Memory B cell (primary cell): Measurements from ENCODE around the gene RERE.

ENCODE experiments used
- ATAC-seq: fragments of 150-1000 bp; cut with Tn5 transposase; 2 replicates; pipeline ENCODE4 v1.10.0; 2021; ENCODE audit warnings: low read depth, mild to moderate bottlenecking, moderate library complexity
- DNase-seq, 2 donors: peaks; one replicate each; pipeline ENCODE4 v3.0.0; 2022; ENCODE audit warnings: low spot score in 2 of 2
- H3K27ac Mint-ChIP-seq: one replicate; pipeline ENCODE4 v1.8.0; 2022; ENCODE audit warnings: mild to moderate bottlenecking, moderate library complexity, mixed read lengths
- H3K27me3 Mint-ChIP-seq: one replicate; pipeline ENCODE4 v1.8.0; 2022; ENCODE audit warnings: mixed read lengths
- H3K36me3 Mint-ChIP-seq: one replicate; pipeline ENCODE4 v1.8.0; 2022; ENCODE audit warnings: mild to moderate bottlenecking, mixed read lengths
- H3K4me1 Mint-ChIP-seq: one replicate; pipeline ENCODE4 v1.8.0; 2022; ENCODE audit warnings: mixed read lengths
- H3K4me3 Mint-ChIP-seq: one replicate; pipeline ENCODE4 v1.8.0; 2022; ENCODE audit warnings: mild to moderate bottlenecking, moderate library complexity, mixed read lengths
- H3K9me3 Mint-ChIP-seq: one replicate; pipeline ENCODE4 v1.8.0; 2022; ENCODE audit warnings: mixed read lengths

Gene RERE

DNA sequence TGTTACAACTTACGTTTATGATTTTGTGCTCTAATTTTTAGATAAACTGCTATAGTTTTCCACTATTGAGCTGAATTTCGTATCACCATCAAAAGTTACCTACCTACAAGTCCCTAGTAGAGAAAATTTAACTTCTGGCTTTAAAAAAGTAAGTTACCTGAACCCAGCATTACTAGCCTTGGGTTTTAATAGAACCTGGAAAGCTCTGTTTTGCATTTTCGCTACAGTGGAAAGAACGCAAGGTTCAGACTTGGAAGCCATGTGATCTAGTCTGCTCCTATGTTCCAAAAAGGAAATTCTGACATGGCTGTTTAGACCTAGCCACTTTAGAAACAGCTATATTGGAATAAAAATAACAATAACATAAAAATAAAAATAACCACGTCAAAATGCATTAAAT, 389.0 kb downstream of the RERE start:
- H3K9me3 Mint-ChIP-seq, result no peaks in the 10 kb centered on the region
- peak overlapping the region; percentile 93 for H3K27ac Mint-ChIP-seq
- no peak overlapping the region for H3K4me3 Mint-ChIP-seq
- DNase-seq, result no peak
- H3K36me3 Mint-ChIP-seq, result peaks cover 5% of the 10 kb centered on the region
- ATAC-seq, result no peak
- peaks cover 64% of the 10 kb centered on the region for H3K4me1 Mint-ChIP-seq
- no peaks in the 10 kb centered on the region for H3K27me3 Mint-ChIP-seq

DNA sequence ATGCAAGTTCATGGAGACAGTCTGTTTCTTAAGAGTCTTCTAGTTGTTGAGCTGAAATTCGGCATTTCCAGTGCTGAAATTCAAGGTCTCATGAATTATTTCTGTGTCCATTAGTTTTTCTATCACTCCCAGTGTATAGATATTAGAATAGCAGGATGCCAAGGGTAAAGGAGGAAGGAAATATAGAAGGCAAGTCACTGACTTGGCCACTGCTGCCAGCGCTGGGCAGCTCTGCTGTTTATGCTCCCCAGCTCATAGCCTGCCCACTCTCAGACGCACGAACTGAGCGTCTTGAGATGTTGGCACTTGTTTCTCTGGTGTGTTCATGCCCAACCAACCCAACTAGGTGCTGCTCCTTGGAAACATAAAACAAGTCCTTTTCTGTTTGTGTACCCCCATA, 389.5 kb downstream of the RERE start:
- Mint-ChIP-seq H3K27ac (peak overlapping the region; percentile 93), H3K4me1 (peaks cover 64% of the 10 kb centered on the region), H3K27me3 (no peaks in the 10 kb centered on the region), H3K4me3 (peak overlapping the region; percentile 58), H3K36me3 (peaks cover 5% of the 10 kb centered on the region), H3K9me3 (no peaks in the 10 kb centered on the region)
- DNase-seq, result no peak
- no peak for ATAC-seq

DNA sequence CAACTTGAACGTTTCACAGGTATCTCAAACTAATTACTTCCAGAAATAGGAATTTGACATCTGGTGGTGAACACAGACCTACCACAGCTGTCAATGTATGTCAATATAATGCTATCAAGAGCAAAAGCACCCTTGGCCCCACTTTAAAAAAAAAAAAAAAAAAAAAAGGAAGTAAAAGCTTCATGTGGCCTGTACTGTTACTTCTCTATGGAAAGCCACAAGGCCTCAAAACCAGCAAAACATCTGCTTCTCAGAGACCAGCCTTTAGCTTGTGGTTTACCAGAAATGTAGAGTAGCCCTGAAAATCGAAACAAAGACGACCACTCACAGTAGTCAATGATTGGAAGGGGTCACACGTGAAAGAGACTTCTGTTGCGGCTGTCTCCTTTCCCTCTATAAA, 389.9 kb downstream of the RERE start:
- Mint-ChIP-seq H3K4me3 (peak overlapping the region; percentile 66), H3K9me3 (no peaks in the 10 kb centered on the region), H3K27ac (peak overlapping the region; percentile 93), H3K27me3 (no peaks in the 10 kb centered on the region), H3K4me1 (peaks cover 64% of the 10 kb centered on the region), H3K36me3 (peaks cover 5% of the 10 kb centered on the region)
- ATAC-seq, result peak; percentile 69
- DNase-seq, result peak in 1 of 2 donors; percentile 72

DNA sequence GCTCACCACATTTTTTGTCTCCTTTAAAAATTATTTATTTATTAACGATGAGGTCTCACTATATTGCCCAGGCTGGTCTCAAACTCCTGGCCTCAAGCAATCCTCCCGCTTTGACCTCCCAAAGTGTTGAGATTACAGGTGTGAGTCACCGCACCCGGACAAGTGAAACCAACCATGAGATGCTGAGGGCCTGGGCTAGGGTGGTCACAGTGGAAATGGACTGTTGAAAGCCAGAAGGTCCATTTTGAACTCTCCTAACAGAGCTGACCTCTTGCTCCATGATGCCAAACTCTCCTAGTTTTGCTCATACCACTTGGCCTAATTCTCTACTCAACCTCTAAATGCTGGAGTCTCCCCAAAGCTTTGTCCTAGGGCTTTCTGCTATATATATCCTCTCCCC, 390.4 kb downstream of the RERE start:
- peaks cover 2% of the 10 kb centered on the region for H3K36me3 Mint-ChIP-seq
- no peak for DNase-seq
- peaks cover 59% of the 10 kb centered on the region for H3K4me1 Mint-ChIP-seq

DNA sequence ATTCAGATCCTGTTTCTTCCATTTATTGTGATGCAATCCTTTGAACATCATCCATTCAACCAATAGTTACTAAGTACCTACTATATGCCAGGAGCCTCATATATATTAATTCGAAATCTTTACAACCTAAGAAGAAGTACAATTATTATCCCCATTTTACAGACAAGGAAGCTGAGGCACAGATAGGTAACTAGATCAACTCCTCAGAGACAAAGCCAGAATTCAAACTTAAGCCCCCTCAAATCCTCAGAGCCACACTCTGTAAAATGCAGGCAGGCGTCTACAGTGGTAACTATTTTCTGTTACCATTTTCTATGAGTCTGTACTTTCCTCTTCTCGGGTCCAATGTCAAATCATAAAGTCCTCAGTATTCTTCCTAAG, 391.7 kb downstream of the RERE start:
- Mint-ChIP-seq H3K27me3 (no peaks in the 10 kb centered on the region), H3K36me3 (peaks cover 2% of the 10 kb centered on the region), H3K27ac (peak overlapping the region; percentile 90), H3K9me3 (no peaks in the 10 kb centered on the region), H3K4me3 (no peak overlapping the region), H3K4me1 (peaks cover 49% of the 10 kb centered on the region)
- DNase-seq (no peak), ATAC-seq (no peak)

More for the DNA sequence above, 390.4 kb downstream of the RERE start:
- Mint-ChIP-seq H3K27ac (peak overlapping the region; percentile 93), H3K9me3 (no peaks in the 10 kb centered on the region), H3K27me3 (no peaks in the 10 kb centered on the region), H3K4me3 (peak overlapping the region; percentile 66)
- ATAC-seq, result no peak

DNA sequence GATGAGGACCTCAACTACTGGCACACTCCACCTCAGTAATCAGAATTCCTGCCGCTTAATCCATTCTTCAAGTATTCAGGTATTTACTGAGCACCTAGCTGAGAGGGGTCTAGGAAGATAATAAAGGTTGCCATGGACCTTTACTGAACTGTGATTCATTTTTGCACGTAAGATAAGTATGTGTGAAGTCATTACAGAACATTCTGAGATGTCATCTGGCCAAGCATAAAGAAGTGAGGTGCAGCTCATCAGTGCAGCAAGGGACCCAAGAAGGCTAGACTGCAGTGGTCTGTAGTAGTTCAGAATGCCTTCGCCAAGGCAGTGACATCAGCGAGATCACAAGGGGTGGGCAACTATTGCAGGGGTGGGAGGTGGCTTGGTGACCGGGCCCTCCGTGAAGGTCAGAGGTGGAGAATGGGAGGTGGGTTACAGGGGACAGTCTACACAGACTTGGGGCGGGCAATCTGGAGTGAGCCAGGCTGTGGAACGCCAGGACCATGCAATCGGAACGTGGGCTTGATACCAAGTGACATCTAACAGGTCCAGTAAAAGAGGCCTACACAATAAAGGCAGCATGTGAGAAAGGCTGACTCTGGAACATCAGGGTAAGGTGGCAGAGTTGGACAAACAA, 392.2 kb downstream of the RERE start:
- DNase-seq (no peak), ATAC-seq (no peak)
- Mint-ChIP-seq H3K36me3 (peaks cover 2% of the 10 kb centered on the region), H3K27me3 (no peaks in the 10 kb centered on the region), H3K9me3 (no peaks in the 10 kb centered on the region), H3K27ac (peak overlapping the region; percentile 90), H3K4me3 (peak overlapping the region; percentile 85), H3K4me1 (peaks cover 44% of the 10 kb centered on the region)

DNA sequence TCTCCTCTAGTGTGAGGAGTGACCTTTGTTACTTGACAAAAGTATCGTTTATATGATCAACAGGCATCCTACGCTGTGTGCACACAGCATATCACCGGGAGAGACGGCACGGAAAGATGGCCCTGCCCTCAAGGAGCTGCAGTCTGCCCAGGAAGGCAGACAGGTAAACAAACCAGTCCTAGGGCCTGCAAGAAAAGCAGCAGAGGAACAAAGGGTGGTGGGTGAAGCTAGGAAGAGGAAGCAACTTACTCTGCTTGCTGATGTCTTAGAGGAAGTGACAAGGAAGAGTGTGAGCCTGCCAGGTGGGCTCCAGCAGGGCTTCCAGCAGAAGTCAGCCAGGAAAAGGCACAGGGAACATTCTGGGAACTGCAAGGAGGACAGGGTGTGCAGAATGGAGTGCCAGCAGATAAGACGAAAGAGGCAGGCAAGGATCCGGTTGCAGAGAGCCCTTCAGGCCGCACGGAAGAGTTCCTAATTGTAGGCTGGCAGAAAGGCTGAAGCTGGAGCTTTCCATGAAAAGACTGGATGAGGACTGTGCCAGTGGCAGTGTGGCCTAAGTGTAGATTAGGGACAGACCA, 392.8 kb downstream of the RERE start:
- H3K27ac Mint-ChIP-seq, result peak overlapping the region; percentile 90
- H3K4me1 Mint-ChIP-seq, result peaks cover 42% of the 10 kb centered on the region
- peak; percentile 71 for ATAC-seq
- H3K9me3 Mint-ChIP-seq, result no peaks in the 10 kb centered on the region
- H3K27me3 Mint-ChIP-seq, result no peaks in the 10 kb centered on the region
- H3K36me3 Mint-ChIP-seq, result peaks cover 2% of the 10 kb centered on the region
- DNase-seq, result peak; percentile 34 to 68
- peak overlapping the region; percentile 85 for H3K4me3 Mint-ChIP-seq

DNA sequence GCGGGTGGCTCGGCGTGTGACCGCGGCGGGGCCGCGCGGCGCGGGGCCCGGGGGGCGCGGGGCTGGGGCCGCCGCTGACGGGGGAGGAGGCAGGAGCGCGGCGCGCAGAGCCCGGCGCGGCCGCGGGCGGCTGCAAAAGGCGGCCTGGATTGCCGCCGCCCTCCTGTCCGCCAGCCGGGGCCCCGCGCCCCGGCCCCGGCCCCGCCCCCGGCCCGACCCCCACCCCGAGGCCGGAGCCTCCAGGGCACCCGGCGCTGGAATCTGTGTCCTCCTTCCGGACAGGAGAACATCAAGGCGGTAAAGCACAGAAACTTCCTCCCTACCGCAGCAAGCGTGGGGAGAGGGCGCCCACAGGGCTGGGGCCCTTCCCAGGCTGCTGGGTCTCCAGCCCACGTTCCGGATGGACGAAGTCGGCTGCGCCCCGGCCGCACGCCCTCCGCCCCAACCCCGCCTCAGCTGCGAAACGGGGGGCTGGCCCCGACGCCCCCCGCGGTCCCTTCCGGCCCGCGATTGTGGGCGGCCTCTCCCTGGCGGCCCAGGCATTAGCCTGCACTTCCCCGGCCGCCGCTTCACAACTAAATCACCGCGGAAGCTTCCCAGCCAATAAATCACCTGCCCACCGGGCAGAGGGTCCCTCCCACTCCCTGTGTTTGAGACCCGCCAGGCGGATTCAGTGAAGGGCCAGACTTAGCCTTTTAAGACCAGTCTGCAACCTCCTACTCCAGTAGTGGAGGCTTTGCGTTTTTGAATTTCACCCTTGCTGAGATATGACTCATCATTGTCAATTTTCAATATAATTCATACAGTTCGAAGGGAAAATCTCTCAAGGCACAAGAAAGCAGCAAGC, 393.5 kb downstream of the RERE start:
- Mint-ChIP-seq H3K9me3 (no peaks in the 10 kb centered on the region), H3K4me3 (peak overlapping the region; percentile 85), H3K27ac (peak overlapping the region; percentile 90), H3K4me1 (peaks cover 38% of the 10 kb centered on the region), H3K36me3 (peaks cover 2% of the 10 kb centered on the region), H3K27me3 (no peaks in the 10 kb centered on the region)
- peak; percentile 37 for ATAC-seq
- DNase-seq, result peak; percentile 38 to 56

DNA sequence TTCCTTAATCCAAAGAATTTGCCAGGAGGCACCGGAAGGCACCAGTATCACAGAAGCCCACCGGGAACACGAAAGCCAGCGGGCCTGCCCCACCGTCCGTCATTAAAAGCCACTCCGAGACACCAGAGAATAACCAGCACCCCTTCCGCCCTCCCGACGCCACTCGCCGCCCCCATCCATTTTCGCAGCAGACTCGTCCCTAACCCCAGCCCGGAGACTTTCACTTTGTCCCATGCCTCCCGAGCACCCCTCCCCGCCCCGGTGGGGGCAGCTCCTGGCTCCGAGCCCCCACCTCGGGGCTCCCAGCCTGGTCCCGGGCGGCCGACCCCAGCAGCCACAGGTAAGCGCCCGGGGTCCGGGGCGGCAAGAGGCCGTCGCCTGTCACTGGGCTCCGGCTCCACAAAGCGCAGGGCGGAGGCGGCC, 394.2 kb downstream of the RERE start:
- no peak overlapping the region for H3K27ac Mint-ChIP-seq
- peaks cover 37% of the 10 kb centered on the region for H3K4me1 Mint-ChIP-seq
- no peaks in the 10 kb centered on the region for H3K9me3 Mint-ChIP-seq
- H3K4me3 Mint-ChIP-seq, result no peak overlapping the region
- ATAC-seq (peak; percentile 2), DNase-seq (peak in 1 of 2 donors; percentile 53)
- no peaks in the 10 kb centered on the region for H3K27me3 Mint-ChIP-seq
- peaks cover 6% of the 10 kb centered on the region for H3K36me3 Mint-ChIP-seq

DNA sequence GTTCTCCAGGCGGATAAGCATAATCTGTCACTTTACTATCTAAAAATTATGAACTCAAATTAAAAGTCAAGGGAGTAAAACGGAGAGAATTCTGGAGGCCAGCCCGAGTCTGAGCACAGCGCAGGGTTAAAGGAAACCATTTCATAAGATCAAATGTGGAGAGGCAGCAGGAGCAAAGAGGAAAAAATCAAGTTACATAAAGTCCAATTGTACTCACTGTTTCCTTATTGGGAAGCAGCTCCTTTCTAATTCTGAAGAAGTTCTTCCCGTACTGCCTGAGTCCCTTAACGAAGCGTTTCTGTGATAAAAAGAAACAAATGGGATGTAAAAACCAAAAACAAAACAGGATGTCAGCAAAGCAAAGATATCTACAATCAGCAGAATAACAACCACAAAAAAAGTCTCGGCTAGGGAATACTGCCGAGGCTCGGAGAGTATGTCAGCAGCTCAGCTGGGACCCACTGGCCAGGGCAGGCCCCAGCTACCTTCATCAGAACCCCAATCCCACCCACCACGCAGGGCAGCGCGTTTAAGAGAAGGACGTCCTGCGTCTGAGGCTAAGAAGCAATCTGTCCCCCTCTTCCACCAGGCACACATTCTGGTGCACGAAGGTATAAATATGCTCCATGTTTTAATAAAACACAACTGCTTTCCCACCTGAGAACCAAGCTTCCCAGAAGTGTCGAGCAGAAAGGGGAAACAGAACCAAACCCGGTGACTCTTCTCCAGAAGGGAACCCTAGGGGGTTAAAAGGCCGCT, 394.8 kb downstream of the RERE start:
- Mint-ChIP-seq H3K36me3 (peaks cover 11% of the 10 kb centered on the region), H3K27me3 (no peaks in the 10 kb centered on the region), H3K4me1 (peaks cover 37% of the 10 kb centered on the region), H3K9me3 (no peaks in the 10 kb centered on the region), H3K27ac (no peak overlapping the region), H3K4me3 (no peak overlapping the region)
- no peak for DNase-seq
- ATAC-seq, result no peak

DNA sequence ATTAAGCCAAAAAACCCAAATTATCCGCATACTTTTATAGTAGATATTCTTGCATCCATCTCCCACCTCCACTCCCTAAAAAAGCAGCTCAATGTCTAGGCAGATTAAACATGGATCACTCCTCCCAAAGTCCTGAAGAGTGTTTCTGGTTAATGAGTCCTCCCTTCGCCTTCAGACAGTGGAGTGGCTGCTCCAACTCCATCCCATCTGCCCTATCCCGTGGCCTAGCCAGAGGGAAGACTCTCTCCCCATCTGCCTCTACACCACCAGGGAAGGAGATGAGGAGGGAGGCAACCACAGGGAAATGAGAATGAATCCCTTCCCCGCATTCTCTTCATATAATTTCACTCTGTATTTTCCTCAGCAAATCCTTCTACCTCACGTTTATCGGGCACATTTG, 395.7 kb downstream of the RERE start:
- Mint-ChIP-seq H3K9me3 (no peaks in the 10 kb centered on the region), H3K27me3 (no peaks in the 10 kb centered on the region), H3K27ac (no peak overlapping the region), H3K36me3 (peaks cover 15% of the 10 kb centered on the region), H3K4me1 (peaks cover 36% of the 10 kb centered on the region), H3K4me3 (no peak overlapping the region)
- no peak for DNase-seq
- no peak for ATAC-seq

DNA sequence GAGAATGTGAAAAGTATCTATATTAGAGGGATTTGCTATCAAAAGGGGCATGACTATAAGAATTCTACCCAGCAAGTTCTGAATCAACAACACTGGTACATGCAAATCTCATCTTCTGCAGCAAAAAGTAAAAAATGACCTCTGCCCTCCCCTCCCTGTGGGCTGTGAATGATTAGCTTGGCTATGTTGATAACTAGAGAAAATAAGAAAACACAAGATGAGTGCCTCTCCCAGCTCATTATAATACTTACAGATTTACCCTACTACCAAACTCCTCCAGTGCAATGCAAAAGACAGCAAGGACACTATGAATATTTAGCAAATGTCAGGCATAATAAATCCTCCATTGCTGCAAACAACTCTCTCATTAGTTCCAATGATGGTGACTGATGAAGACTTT, 397.1 kb downstream of the RERE start:
- Mint-ChIP-seq H3K27ac (no peak overlapping the region), H3K9me3 (no peaks in the 10 kb centered on the region), H3K4me1 (peaks cover 34% of the 10 kb centered on the region), H3K36me3 (peaks cover 22% of the 10 kb centered on the region), H3K27me3 (no peaks in the 10 kb centered on the region), H3K4me3 (no peak overlapping the region)
- no peak for DNase-seq
- ATAC-seq, result no peak

DNA sequence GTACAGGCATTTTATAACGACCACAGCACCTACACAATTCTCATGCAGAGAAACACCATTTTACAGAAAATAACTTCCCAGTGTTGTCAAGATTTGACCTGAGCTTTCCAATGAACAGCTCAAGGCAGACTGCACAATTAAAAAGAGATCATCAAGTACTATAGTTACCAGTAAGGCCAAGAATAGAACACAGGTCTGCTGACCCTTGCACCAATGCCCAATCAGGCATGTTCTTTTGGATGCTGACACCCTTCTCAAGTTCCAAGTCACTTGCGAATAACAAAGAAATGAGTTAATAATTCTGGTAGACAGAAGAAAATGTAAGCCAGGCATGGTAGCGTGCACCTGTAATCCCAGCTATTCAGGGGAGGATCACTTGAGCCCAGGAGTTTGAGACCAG, 397.6 kb downstream of the RERE start:
- Mint-ChIP-seq H3K27ac (peak overlapping the region; percentile 0), H3K4me1 (peaks cover 30% of the 10 kb centered on the region), H3K9me3 (no peaks in the 10 kb centered on the region), H3K27me3 (no peaks in the 10 kb centered on the region), H3K4me3 (peak overlapping the region; percentile 45), H3K36me3 (peaks cover 23% of the 10 kb centered on the region)
- DNase-seq (no peak), ATAC-seq (no peak)

DNA sequence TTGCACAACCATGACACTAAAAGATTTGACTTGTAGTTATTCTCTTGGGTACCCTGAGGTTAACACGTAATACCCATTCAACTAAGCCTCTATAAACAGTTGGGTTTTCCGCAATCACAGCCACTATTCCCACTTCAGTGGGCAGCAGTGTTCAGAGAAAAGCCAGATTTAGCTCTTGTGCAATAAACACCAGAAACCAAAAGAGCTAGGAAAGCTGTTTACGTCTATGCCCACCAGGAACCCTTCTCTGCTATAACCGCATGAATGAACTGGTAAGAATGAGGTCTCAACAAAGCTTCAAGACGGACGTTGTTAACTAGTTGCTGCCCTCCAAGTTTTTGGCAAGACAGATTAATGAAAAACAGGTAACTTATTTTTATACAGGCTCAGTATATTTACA, 398.3 kb downstream of the RERE start:
- no peak for DNase-seq

More for the DNA sequence above, 398.3 kb downstream of the RERE start:
- Mint-ChIP-seq H3K36me3 (peaks cover 22% of the 10 kb centered on the region), H3K4me3 (peak overlapping the region; percentile 45), H3K27ac (peak overlapping the region; percentile 0), H3K4me1 (peaks cover 24% of the 10 kb centered on the region), H3K9me3 (no peaks in the 10 kb centered on the region), H3K27me3 (no peaks in the 10 kb centered on the region)
- ATAC-seq, result no peak
